ENCODE results near the gene P3H4. TPM values are rescaled to one million over a fixed set of nuclear protein-coding genes. Genes with fewer than 3 reads are reported as not detected.
A peak's percentile ranks its signal among the peaks of the same experiment; 100 is the strongest.

Gene P3H4
- total and polyA plus RNA-seq, 12 donors = 2.0 to 7.5 (median 3.9) TPM

GRCh38 chr17:41837761-41838538 is 26.2 kb upstream of the P3H4 start, which contains the start of gene KLHL10:
Gene KLHL10 (plus strand): TSS chr17:41837825. CDS start chr17:41837933, 108 bp downstream.
- no peak for ATAC-seq

GRCh38 chr17:41836550-41837196 is 24.9 kb upstream of the P3H4 start:
- intact Hi-C loops (cut with DNase I) = no loop called here
- DNase-seq (no peak), ATAC-seq (peak in 1 of 8 donors; percentile 17)

More at GRCh38 chr17:41837761-41838538, 26.2 kb upstream of the P3H4 start, which contains the start of gene KLHL10:
- intact Hi-C loops (cut with DNase I) = no loop called here
- Histone ChIP-seq H3K4me3 (peak within 1 kb of the TSS in 6 of 10 donors; percentile 75 to 100 (median 90)), H3K27me3 (no peaks in the 10 kb centered on the region), H3K4me1 (peaks cover 0 to 20% (median 14%) of the 10 kb centered on the region in 9 donors), H3K36me3 (peaks cover 0 to 6% (median 0%) of the 10 kb centered on the region in 9 donors), H3K9me3 (no peaks in the 10 kb centered on the region), H3K27ac (peak within 1 kb of the TSS in 1 of 10 donors; percentile 79)
- no peak for DNase-seq
- 95 to 97% methylated on average over 15 of the region's 15 CpGs for WGBS, 2 donors
- no peak for TF ChIP-seq CTCF (IDR thresholded peaks at IDR 0.05)

GRCh38 chr17:41835800-41836549 is 24.2 kb upstream of the P3H4 start, which contains the start of gene NT5C3B:
Gene NT5C3B (minus strand): TSS chr17:41836232. CDS start chr17:41836193, 39 bp downstream.
- H3K4me1 ChIP-seq = peaks cover 0 to 20% (median 14%) of the 10 kb centered on the region in 9 donors
- peaks cover 0 to 26% (median 8%) of the 10 kb centered on the region in 9 donors for H3K36me3 ChIP-seq
- peak within 1 kb of the TSS in 9 of 10 donors; percentile 60 to 84 (median 75) for H3K27ac ChIP-seq
- peak within 1 kb of the TSS; percentile 70 to 100 (median 90) for H3K4me3 ChIP-seq
- H3K9me3 ChIP-seq = no peaks in the 10 kb centered on the region
- intact Hi-C loops (cut with DNase I) = no loop called here
- TF ChIP-seq CTCF (IDR thresholded peaks at IDR 0.05) = no peak
- no peaks in the 10 kb centered on the region for H3K27me3 ChIP-seq
- DNase-seq (peak; percentile 34 to 71), ATAC-seq (peak; percentile 90 to 97 (median 92))
- 0 to 1% methylated on average over 69 to 72 of the region's 72 CpGs for WGBS, 2 donors

More at GRCh38 chr17:41836550-41837196, 24.9 kb upstream of the P3H4 start:
- TF ChIP-seq CTCF (IDR thresholded peaks at IDR 0.05) = no peak
- H3K9me3 ChIP-seq = no peaks in the 10 kb centered on the region
- peak overlapping the region in 5 of 10 donors; percentile 70 to 79 (median 77) for H3K27ac ChIP-seq
- H3K36me3 ChIP-seq = peaks cover 0 to 19% (median under 1%) of the 10 kb centered on the region in 9 donors
- H3K27me3 ChIP-seq = no peaks in the 10 kb centered on the region
- peaks cover 0 to 20% (median 14%) of the 10 kb centered on the region in 9 donors for H3K4me1 ChIP-seq
- H3K4me3 ChIP-seq = peak overlapping the region in 9 of 10 donors; percentile 70 to 100 (median 86)
- 56 to 61% methylated on average over 21 of the region's 21 CpGs for whole genome bisulfite sequencing, 2 donors

Measured in heart right ventricle (tissue), 16 donors.